Renal pelvis (tissue), 4 donors: Measurements from ENCODE around the gene CTIF. TPM values are rescaled to one million over a fixed set of nuclear protein-coding genes. Genes with fewer than 3 reads are reported as not detected.
"Not testable (repeated sequence)": the region's sequence is repeated elsewhere in the genome, so short reads cannot be mapped to it uniquely, and the experiment has no call there.

ENCODE experiments used
- DNase-seq: peaks from one replicate; pipeline ENCODE4 v3.0.0-alpha.2; 2013
- polyA plus RNA-seq, 3 donors: library from polyadenylated mRNA; unstranded; fragments of 120-200 nt; gene quantifications; one replicate each; pipeline ENCODE4 v1.2.1, GENCODE V29; 2013; ENCODE audit not compliant: insufficient read length in 3 of 3

CTIF gene
- polyA plus RNA-seq, 3 donors: 21.1 to 23.7 (median 22.9) TPM

- no peak for DNase-seq
These were observed 164.6 kb downstream of the CTIF start for GRCh38 chr18:48703418-48703817.

GRCh38 chr18:48705043-48705442 is 166.2 kb downstream of the CTIF start:
- DNase-seq: no peak

GRCh38 chr18:48705531-48705930 is 166.7 kb downstream of the CTIF start:
- DNase-seq: no peak

GRCh38 chr18:48706731-48707130 is 167.9 kb downstream of the CTIF start:
- DNase-seq: no peak

GRCh38 chr18:48707636-48708296 is 168.9 kb downstream of the CTIF start:
- no peak for DNase-seq

- DNase-seq: no peak
These were observed 170.0 kb downstream of the CTIF start for GRCh38 chr18:48708807-48709206.

- DNase-seq: no peak
These were observed 170.7 kb downstream of the CTIF start for GRCh38 chr18:48709371-48710062.

- peak; percentile 61 for DNase-seq
These were observed 173.0 kb downstream of the CTIF start for GRCh38 chr18:48711651-48712486.

GRCh38 chr18:48713309-48713708 is 174.5 kb downstream of the CTIF start:
- DNase-seq: peak; percentile 34

GRCh38 chr18:48714873-48715272 is 176.0 kb downstream of the CTIF start:
- DNase-seq: no peak

- DNase-seq: no peak
These were observed 177.0 kb downstream of the CTIF start for GRCh38 chr18:48715711-48716361.

GRCh38 chr18:48717227-48717626 is 178.4 kb downstream of the CTIF start:
- DNase-seq: not testable (repeated sequence)

GRCh38 chr18:48718251-48718959 is 179.6 kb downstream of the CTIF start:
- DNase-seq: no peak

GRCh38 chr18:48719388-48719787 is 180.6 kb downstream of the CTIF start:
- no peak for DNase-seq

- no peak for DNase-seq
These were observed 181.3 kb downstream of the CTIF start for GRCh38 chr18:48719974-48720654.

- DNase-seq: no peak
These were observed 181.8 kb downstream of the CTIF start for GRCh38 chr18:48720655-48721025.

GRCh38 chr18:48721312-48721711 is 182.5 kb downstream of the CTIF start:
- no peak for DNase-seq

- no peak for DNase-seq
These were observed 184.2 kb downstream of the CTIF start for GRCh38 chr18:48723016-48723415.

- DNase-seq: no peak
These were observed 185.0 kb downstream of the CTIF start for GRCh38 chr18:48723837-48724236.

- no peak for DNase-seq
These were observed 185.6 kb downstream of the CTIF start for GRCh38 chr18:48724442-48724841.

GRCh38 chr18:48724939-48725338 is 186.1 kb downstream of the CTIF start:
- DNase-seq: no peak
